ENCODE measurements around the gene SETD1A. TPM values are rescaled to one million over a fixed set of nuclear protein-coding genes. Genes with fewer than 3 reads are reported as not detected.

Gene SETD1A
- total and polyA plus RNA-seq, 9 of the 15 experiments (the other 6 are each of a cell fraction or from before 2014, with no cell fraction given) = 0.08 to 36.0 (median 4.2) TPM

DNA sequence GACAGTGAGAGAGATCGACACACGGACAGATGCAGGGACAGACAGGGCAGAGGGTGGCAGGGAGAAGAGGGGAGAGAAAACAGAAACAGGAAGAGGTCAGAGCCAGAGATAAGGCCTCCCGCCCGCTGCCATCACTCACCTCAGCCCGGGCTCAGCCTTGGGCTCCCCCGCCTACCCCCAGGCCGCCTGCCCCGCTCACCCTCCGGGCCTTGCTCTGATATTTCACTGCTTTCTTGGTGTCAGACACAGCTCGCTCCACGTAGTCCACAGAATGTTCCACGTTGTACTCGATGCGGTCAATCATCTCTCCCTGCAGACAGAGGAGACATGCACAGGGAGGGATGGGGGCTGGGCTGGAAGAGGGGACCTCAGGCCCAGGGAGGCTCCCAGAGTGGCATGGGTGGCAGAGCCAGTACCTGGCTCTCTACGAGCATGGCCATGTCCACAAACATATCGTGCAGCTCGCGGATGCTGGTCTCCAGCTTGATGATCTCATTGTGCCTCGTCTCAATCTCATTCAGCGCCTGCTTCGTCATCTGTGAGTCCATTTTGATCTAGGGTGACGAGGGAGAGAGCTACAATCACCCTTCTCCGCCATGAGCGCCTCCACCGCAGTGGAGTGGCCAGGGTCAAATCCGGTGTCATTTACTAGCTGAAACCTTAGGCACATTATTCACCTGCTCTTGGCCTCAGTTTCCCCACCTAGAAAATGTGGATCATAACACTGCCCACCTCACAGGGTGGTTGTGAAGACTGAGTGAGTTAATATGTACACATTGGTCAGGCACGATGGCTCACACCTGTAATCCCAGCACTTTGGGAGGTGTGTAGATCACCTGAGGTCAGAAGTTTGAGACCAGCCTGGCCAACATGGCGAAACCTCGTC, 35.6 kb downstream of the SETD1A start (continued):
- TF ChIP-seq, protein P1, sequence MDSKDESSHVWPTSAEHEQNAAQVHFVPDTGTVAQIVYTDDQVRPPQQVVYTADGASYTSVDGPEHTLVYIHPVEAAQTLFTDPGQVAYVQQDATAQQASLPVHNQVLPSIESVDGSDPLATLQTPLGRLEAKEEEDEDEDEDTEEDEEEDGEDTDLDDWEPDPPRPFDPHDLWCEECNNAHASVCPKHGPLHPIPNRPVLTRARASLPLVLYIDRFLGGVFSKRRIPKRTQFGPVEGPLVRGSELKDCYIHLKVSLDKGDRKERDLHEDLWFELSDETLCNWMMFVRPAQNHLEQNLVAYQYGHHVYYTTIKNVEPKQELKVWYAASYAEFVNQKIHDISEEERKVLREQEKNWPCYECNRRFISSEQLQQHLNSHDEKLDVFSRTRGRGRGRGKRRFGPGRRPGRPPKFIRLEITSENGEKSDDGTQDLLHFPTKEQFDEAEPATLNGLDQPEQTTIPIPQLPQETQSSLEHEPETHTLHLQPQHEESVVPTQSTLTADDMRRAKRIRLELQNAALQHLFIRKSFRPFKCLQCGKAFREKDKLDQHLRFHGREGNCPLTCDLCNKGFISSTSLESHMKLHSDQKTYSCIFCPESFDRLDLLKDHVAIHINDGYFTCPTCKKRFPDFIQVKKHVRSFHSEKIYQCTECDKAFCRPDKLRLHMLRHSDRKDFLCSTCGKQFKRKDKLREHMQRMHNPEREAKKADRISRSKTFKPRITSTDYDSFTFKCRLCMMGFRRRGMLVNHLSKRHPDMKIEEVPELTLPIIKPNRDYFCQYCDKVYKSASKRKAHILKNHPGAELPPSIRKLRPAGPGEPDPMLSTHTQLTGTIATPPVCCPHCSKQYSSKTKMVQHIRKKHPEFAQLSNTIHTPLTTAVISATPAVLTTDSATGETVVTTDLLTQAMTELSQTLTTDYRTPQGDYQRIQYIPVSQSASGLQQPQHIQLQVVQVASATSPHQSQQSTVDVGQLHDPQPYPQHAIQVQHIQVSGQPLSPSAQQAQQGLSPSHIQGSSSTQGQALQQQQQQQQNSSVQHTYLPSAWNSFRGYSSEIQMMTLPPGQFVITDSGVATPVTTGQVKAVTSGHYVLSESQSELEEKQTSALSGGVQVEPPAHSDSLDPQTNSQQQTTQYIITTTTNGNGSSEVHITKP (IDR thresholded peaks at IDR 0.05; ENCODE audit: partially characterized antibody) = no peak
- TF ChIP-seq, protein P2, sequence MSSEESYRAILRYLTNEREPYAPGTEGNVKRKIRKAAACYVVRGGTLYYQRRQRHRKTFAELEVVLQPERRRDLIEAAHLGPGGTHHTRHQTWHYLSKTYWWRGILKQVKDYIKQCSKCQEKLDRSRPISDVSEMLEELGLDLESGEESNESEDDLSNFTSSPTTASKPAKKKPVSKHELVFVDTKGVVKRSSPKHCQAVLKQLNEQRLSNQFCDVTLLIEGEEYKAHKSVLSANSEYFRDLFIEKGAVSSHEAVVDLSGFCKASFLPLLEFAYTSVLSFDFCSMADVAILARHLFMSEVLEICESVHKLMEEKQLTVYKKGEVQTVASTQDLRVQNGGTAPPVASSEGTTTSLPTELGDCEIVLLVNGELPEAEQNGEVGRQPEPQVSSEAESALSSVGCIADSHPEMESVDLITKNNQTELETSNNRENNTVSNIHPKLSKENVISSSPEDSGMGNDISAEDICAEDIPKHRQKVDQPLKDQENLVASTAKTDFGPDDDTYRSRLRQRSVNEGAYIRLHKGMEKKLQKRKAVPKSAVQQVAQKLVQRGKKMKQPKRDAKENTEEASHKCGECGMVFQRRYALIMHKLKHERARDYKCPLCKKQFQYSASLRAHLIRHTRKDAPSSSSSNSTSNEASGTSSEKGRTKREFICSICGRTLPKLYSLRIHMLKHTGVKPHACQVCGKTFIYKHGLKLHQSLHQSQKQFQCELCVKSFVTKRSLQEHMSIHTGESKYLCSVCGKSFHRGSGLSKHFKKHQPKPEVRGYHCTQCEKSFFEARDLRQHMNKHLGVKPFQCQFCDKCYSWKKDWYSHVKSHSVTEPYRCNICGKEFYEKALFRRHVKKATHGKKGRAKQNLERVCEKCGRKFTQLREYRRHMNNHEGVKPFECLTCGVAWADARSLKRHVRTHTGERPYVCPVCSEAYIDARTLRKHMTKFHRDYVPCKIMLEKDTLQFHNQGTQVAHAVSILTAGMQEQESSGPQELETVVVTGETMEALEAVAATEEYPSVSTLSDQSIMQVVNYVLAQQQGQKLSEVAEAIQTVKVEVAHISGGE (CRISPR knock-in tag; IDR thresholded peaks at IDR 0.05) = peak in 1 of 3 experiments; percentile 61; a peak in 1 of 6 replicates
- TF ChIP-seq ZNF184 (CRISPR knock-in tag; IDR thresholded peaks at IDR 0.05) = no peak
- TF ChIP-seq BRD9 (IDR thresholded peaks at IDR 0.05; ENCODE audit: low read depth, partially characterized antibody) = no peak
- no peak for TF ChIP-seq RBM22 (IDR thresholded peaks at IDR 0.05; ENCODE audit: low read depth, low read length, poor library complexity, severe bottlenecking)
- no peak for TF ChIP-seq SAFB (IDR thresholded peaks at IDR 0.05; ENCODE audit: borderline replicate concordance, low read depth, low read length)
- TF ChIP-seq PHTF2 (CRISPR knock-in tag; IDR thresholded peaks at IDR 0.05) = no peak
- no peak for TF ChIP-seq SMAD2 (IDR thresholded peaks at IDR 0.05; ENCODE audit: low read depth, low read length)
- TF ChIP-seq, protein P3, sequence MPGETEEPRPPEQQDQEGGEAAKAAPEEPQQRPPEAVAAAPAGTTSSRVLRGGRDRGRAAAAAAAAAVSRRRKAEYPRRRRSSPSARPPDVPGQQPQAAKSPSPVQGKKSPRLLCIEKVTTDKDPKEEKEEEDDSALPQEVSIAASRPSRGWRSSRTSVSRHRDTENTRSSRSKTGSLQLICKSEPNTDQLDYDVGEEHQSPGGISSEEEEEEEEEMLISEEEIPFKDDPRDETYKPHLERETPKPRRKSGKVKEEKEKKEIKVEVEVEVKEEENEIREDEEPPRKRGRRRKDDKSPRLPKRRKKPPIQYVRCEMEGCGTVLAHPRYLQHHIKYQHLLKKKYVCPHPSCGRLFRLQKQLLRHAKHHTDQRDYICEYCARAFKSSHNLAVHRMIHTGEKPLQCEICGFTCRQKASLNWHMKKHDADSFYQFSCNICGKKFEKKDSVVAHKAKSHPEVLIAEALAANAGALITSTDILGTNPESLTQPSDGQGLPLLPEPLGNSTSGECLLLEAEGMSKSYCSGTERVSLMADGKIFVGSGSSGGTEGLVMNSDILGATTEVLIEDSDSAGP (CRISPR knock-in tag; IDR thresholded peaks at IDR 0.05) = no peak
- TF ChIP-seq MCM5 (IDR thresholded peaks at IDR 0.05; ENCODE audit: low read depth) = no peak
- no peak for TF ChIP-seq SMARCB1 (IDR thresholded peaks at IDR 0.05; ENCODE audit: insufficient read length, low read depth)
- TF ChIP-seq, protein P4, sequence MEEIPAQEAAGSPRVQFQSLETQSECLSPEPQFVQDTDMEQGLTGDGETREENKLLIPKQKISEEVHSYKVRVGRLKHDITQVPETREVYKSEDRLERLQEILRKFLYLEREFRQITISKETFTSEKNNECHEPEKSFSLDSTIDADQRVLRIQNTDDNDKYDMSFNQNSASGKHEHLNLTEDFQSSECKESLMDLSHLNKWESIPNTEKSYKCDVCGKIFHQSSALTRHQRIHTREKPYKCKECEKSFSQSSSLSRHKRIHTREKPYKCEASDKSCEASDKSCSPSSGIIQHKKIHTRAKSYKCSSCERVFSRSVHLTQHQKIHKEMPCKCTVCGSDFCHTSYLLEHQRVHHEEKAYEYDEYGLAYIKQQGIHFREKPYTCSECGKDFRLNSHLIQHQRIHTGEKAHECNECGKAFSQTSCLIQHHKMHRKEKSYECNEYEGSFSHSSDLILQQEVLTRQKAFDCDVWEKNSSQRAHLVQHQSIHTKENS (CRISPR knock-in tag; IDR thresholded peaks at IDR 0.05) = no peak
